ENCODE measurements around the gene NPHP4. TPM values are rescaled to one million over a fixed set of nuclear protein-coding genes. Genes with fewer than 3 reads are reported as not detected.

The NPHP4 gene
- total and polyA plus RNA-seq, 2 donors (not counting 3 experiments of a cell fraction or from before 2014, with no cell fraction given): 4.4 to 11.7 TPM

GRCh38 chr1:5949085-5949760 lies 43.0 kb downstream of the NPHP4 start:
- H3K9me1 ChIP-seq (replicated peaks; ENCODE audit: control insufficient read depth, extremely low read depth, insufficient read depth, low read length): no peaks in the 10 kb centered on the region
- no peak for FAIRE-seq

More at GRCh38 chr1:5949085-5949760, 43.0 kb downstream of the NPHP4 start:
- ChIA-PET POLR2A (no interaction called here), CTCF (no interaction called here)
- Histone ChIP-seq H3K27me3 (ENCODE audit: control insufficient read depth in 2 of 2, insufficient read depth in 2 of 2, low read length in 2 of 2) (no peaks in the 10 kb centered on the region), H3K4me3 (replicated peaks in 1 of 3; ENCODE audit: insufficient read depth in 1 of 3, low read depth in 1 of 3, low read length in 3 of 3) (no peak overlapping the region), H3K9me3 (replicated peaks; ENCODE audit: control insufficient read depth, insufficient read depth, low read length) (no peaks in the 10 kb centered on the region), H3K36me3 (ENCODE audit: control insufficient read depth in 2 of 2, extremely low read depth in 1 of 2, insufficient read depth in 2 of 2, low read length in 2 of 2) (peaks cover 0 to 2% of the 10 kb centered on the region in 2 experiments), H4K20me1 (replicated peaks; ENCODE audit: control insufficient read depth, extremely low read depth, insufficient read depth, low read length) (no peaks in the 10 kb centered on the region), H3K9ac (replicated peaks; ENCODE audit: extremely low read depth, insufficient read depth, low read length) (no peak overlapping the region), H2AFZ (ENCODE audit: low read depth, low read length) (no peak overlapping the region), H3K79me2 (ENCODE audit: control insufficient read depth, insufficient read depth, low read length) (no peaks in the 10 kb centered on the region), H3K4me2 (ENCODE audit: insufficient read depth, low read length) (no peak overlapping the region), H3K27ac (ENCODE audit: insufficient read depth, low read depth, low read length) (no peak overlapping the region), H3K4me1 (ENCODE audit: control insufficient read depth, extremely low read depth, insufficient read depth, low read length) (no peaks in the 10 kb centered on the region)
- DNase-seq (ENCODE audit: low read depth, low spot score): no peak
- BruUV-seq (replicated peaks): no TSS peak
- intact Hi-C loops (cut with micrococcal nuclease) (no loop called here), dilution Hi-C loops (cut with MboI; ENCODE audit: extremely low pct_ligation_motif_present, low sequenced_read_pairs) (no loop called here)
- peak in 1 of 2 donors; percentile 7 for TF ChIP-seq CTCF (IDR thresholded peaks at IDR 0.05; ENCODE audit: extremely low read depth in 1 of 2, insufficient read depth in 1 of 2, low read depth in 1 of 2, low read length in 2 of 2)
- TF ChIP-seq MYC (IDR thresholded peaks at IDR 0.05; ENCODE audit: low read depth, low read length): no peak
- no peak for TF ChIP-seq GATA2 (IDR thresholded peaks at IDR 0.05; ENCODE audit: insufficient read depth, insufficient read length, low read depth, low read length)
- TF ChIP-seq FOS (IDR thresholded peaks at IDR 0.05; ENCODE audit: borderline replicate concordance, insufficient read depth, low read length): no peak

Measured in endothelial cell of umbilical vein (primary cell).